ENCODE data around the gene DENND6A. TPM values are rescaled to one million over a fixed set of nuclear protein-coding genes. Genes with fewer than 3 reads are reported as not detected.
"Not testable (repeated sequence)": the region's sequence is repeated elsewhere in the genome, so short reads cannot be mapped to it uniquely, and the experiment has no call there.

Gene DENND6A
- total RNA-seq, 4 donors from 2014 or later, result 36.9 to 52.0 (median 43.8) TPM

DNA sequence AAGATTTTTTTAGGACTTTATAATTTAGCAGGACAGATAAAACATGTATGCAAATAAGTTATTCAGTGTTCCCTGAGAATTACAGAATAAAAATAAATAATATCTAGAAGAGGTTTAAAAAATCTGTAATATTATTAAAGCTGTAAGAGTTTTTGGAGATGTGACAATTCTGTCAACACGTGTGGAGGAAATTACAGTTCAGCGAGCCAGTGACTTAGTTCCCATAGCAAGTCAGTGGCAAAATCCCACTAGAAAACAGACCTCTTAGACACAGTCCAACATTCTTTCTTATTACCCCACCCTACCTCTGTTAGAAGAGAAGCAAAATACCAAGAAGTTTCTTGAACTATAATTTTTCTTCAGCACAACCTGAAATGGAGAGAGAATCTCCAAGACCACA lies 16.2 kb upstream of the DENND6A start:
- intact Hi-C loops (cut with DNase I), result no loop called here
- H3K27me3 ChIP-seq, result no peaks in the 10 kb centered on the region
- TF ChIP-seq POLR2A (IDR thresholded peaks at IDR 0.05), result no peak
- TF ChIP-seq, protein P1, sequence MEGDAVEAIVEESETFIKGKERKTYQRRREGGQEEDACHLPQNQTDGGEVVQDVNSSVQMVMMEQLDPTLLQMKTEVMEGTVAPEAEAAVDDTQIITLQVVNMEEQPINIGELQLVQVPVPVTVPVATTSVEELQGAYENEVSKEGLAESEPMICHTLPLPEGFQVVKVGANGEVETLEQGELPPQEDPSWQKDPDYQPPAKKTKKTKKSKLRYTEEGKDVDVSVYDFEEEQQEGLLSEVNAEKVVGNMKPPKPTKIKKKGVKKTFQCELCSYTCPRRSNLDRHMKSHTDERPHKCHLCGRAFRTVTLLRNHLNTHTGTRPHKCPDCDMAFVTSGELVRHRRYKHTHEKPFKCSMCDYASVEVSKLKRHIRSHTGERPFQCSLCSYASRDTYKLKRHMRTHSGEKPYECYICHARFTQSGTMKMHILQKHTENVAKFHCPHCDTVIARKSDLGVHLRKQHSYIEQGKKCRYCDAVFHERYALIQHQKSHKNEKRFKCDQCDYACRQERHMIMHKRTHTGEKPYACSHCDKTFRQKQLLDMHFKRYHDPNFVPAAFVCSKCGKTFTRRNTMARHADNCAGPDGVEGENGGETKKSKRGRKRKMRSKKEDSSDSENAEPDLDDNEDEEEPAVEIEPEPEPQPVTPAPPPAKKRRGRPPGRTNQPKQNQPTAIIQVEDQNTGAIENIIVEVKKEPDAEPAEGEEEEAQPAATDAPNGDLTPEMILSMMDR (IDR thresholded peaks at IDR 0.05), result no peak
- H3K4me3 ChIP-seq (replicated peaks in 1 of 3), result no peak overlapping the region
- H3K27ac ChIP-seq, result peak overlapping the region in 2 of 3 donors; percentile 35 to 63
- no peaks in the 10 kb centered on the region for H3K9me3 ChIP-seq
- DNase-seq, result no peak
- WGBS, 2 donors, result 21 to 32% methylated on average over 2 of the region's 2 CpGs
- H3K4me1 ChIP-seq, result peaks cover 6 to 10% of the 10 kb centered on the region in 2 donors
- no peaks in the 10 kb centered on the region for H3K36me3 ChIP-seq

GRCh38 chr3:57706462-57706861 lies 13.6 kb upstream of the DENND6A start:
- TF ChIP-seq, protein P1 (IDR thresholded peaks at IDR 0.05), result no peak
- intact Hi-C loops (cut with DNase I), result no loop called here
- 86 to 90% methylated on average over 3 of the region's 3 CpGs for WGBS, 2 donors
- peaks cover 6 to 10% of the 10 kb centered on the region in 2 donors for H3K4me1 ChIP-seq
- H3K27me3 ChIP-seq, result no peaks in the 10 kb centered on the region
- no peak for DNase-seq
- H3K4me3 ChIP-seq (replicated peaks in 1 of 3), result no peak overlapping the region
- H3K9me3 ChIP-seq, result no peaks in the 10 kb centered on the region
- no peak overlapping the region for H3K27ac ChIP-seq
- no peaks in the 10 kb centered on the region for H3K36me3 ChIP-seq

DNA sequence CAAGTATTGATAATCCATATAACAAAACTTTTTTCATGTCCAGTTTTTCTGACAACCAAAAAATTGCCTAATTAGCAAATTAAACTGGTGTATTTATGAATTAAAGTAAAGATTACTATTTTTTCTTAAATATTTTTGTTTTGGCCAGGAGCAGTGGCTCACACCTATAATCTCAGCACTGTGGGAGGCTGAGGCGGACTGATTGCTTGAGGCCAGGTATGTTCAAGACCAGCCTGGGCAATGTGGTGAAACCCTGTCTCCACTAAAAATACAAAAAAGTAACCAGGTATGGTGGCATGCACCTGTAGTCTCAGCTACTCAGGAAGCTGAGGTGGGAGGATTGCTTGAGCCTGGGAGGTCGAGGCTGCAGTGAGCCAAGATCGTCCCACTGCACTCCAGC lies 12.5 kb upstream of the DENND6A start:
- H3K27ac ChIP-seq; DNase-seq; H3K27me3 ChIP-seq; H3K4me3 ChIP-seq (replicated peaks in 1 of 3); H3K4me1 ChIP-seq; H3K36me3 ChIP-seq; H3K9me3 ChIP-seq; intact Hi-C loops (cut with DNase I): not testable (repeated sequence)
- WGBS, 2 donors, result 88 to 100% methylated on average over 3 of the region's 3 CpGs

DNA sequence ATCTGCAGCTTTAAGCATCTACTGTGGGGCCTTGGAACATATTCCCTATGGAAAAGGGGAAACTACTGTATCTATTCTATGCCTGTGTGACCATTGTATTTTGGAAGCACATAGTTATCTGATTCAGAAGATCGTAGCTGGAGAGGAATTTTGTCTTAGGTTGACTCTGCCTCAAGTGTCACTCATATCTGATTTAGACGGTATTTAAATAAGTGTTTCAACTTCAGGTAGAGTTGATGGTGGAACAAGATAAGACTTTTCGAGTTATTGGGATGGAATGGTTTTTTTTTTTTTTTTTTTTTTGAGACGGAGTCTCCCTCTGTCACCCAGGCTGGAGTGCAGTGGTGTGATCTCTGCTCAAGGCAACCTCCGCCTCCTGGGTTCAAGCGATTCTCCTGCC lies 8.9 kb upstream of the DENND6A start:
- H3K27ac ChIP-seq, result no peak overlapping the region
- intact Hi-C loops (cut with DNase I), result no loop called here
- no peaks in the 10 kb centered on the region for H3K36me3 ChIP-seq
- DNase-seq, result no peak
- no peak for TF ChIP-seq POLR2A (IDR thresholded peaks at IDR 0.05)
- TF ChIP-seq, protein P1 (IDR thresholded peaks at IDR 0.05), result no peak
- no peaks in the 10 kb centered on the region for H3K27me3 ChIP-seq
- peaks cover 0 to 8% of the 10 kb centered on the region in 2 donors for H3K4me1 ChIP-seq
- WGBS, 2 donors, result 83 to 95% methylated on average over 6 of the region's 6 CpGs
- H3K9me3 ChIP-seq, result no peaks in the 10 kb centered on the region
- H3K4me3 ChIP-seq (replicated peaks in 1 of 3), result no peak overlapping the region

DNA sequence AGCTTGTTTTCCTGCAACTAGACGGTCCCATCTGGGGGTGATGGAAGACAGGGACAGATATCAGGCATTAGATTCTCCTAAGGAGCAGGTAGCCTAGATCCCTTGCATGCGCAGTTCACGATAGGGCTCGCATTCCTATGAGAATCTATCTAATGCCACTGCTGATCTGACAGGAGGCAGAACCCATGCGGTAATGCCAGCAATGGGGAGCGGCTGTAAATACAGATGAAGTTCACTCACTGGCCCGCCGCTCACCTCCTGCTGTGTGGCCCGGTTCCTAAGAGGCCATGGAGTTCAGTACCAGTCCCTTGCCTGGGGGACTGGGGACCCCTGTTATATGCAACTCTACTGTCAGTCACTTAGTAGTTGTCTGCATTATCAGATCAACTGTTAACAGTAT lies 7.9 kb upstream of the DENND6A start:
- peaks cover 0 to 13% of the 10 kb centered on the region in 2 donors for H3K4me1 ChIP-seq
- H3K27me3 ChIP-seq, result no peaks in the 10 kb centered on the region
- H3K36me3 ChIP-seq, result no peaks in the 10 kb centered on the region
- H3K27ac ChIP-seq, result no peak overlapping the region
- intact Hi-C loops (cut with DNase I), result no loop called here
- no peak for TF ChIP-seq POLR2A (IDR thresholded peaks at IDR 0.05)
- TF ChIP-seq, protein P1 (IDR thresholded peaks at IDR 0.05), result no peak
- no peak for DNase-seq
- WGBS, 2 donors, result 92 to 98% methylated on average over 9 of the region's 9 CpGs
- H3K4me3 ChIP-seq (replicated peaks in 1 of 3), result no peak overlapping the region
- no peaks in the 10 kb centered on the region for H3K9me3 ChIP-seq

- no peak for DNase-seq
- TF ChIP-seq POLR2A (IDR thresholded peaks at IDR 0.05), result no peak
- Histone ChIP-seq H3K4me3 (replicated peaks in 1 of 3) (no peak overlapping the region), H3K27me3 (no peaks in the 10 kb centered on the region), H3K9me3 (no peaks in the 10 kb centered on the region), H3K27ac (peak overlapping the region in 1 of 3 donors; percentile 10), H3K36me3 (no peaks in the 10 kb centered on the region), H3K4me1 (peaks cover 6 to 18% of the 10 kb centered on the region in 2 donors)
- intact Hi-C loops (cut with DNase I), result no loop called here
- WGBS, 2 donors, result 85 to 97% methylated on average over 2 of the region's 2 CpGs
Measured at GRCh38 chr3:57699591-57699990, 6.7 kb upstream of the DENND6A start.
